Urinary bladder (tissue), 4 donors: ENCODE data around the gene DAND5. TPM values are rescaled to one million over a fixed set of nuclear protein-coding genes. Genes with fewer than 3 reads are reported as not detected.
A peak's percentile ranks its signal among the peaks of the same experiment; 100 is the strongest.

Experiments
- DNase-seq: peaks from one replicate; pipeline ENCODE4 v3.0.0-alpha.2; 2015; ENCODE audit errors: extremely low spot score
- H3K27ac ChIP-seq: one replicate; pipeline ENCODE4 v1.5.1; 2013; ENCODE audit warnings: low read depth, mild to moderate bottlenecking, moderate library complexity
- H3K36me3 ChIP-seq: one replicate; pipeline ENCODE4 v1.6.1; 2013; ENCODE audit warnings: mild to moderate bottlenecking, moderate library complexity; ENCODE audit not compliant: insufficient read depth
- H3K4me1 ChIP-seq: one replicate; pipeline ENCODE4 v1.6.1; 2013; ENCODE audit warnings: mild to moderate bottlenecking, moderate library complexity; ENCODE audit not compliant: insufficient read depth
- H3K4me3 ChIP-seq: one replicate; pipeline ENCODE4 v1.5.1; 2013; ENCODE audit warnings: low read depth, low read length
- WGBS: extraction: QIAGEN DNeasy Blood & Tissue Kit; methylation state at CpG from one replicate; pipeline ENCODE4 v1.1.7; 2013; 5-methylcytosine and 5-hydroxymethylcytosine counted together
- polyA plus RNA-seq: library from polyadenylated mRNA; stranded (reverse); fragments of 200-250 nt; gene quantifications from one replicate; pipeline ENCODE4 v1.2.3, GENCODE V29; 2013
- total RNA-seq: library from RNA; depleted of rRNA; stranded (reverse); fragments of >200 nt; gene quantifications from one replicate; pipeline ENCODE4 v1.2.3, GENCODE V29; 2014
- donor health status: healthy with polysubstance abuse.
- donor health status: healthy.

DAND5 gene
- total and polyA plus RNA-seq, 2 donors = not detected

DNA sequence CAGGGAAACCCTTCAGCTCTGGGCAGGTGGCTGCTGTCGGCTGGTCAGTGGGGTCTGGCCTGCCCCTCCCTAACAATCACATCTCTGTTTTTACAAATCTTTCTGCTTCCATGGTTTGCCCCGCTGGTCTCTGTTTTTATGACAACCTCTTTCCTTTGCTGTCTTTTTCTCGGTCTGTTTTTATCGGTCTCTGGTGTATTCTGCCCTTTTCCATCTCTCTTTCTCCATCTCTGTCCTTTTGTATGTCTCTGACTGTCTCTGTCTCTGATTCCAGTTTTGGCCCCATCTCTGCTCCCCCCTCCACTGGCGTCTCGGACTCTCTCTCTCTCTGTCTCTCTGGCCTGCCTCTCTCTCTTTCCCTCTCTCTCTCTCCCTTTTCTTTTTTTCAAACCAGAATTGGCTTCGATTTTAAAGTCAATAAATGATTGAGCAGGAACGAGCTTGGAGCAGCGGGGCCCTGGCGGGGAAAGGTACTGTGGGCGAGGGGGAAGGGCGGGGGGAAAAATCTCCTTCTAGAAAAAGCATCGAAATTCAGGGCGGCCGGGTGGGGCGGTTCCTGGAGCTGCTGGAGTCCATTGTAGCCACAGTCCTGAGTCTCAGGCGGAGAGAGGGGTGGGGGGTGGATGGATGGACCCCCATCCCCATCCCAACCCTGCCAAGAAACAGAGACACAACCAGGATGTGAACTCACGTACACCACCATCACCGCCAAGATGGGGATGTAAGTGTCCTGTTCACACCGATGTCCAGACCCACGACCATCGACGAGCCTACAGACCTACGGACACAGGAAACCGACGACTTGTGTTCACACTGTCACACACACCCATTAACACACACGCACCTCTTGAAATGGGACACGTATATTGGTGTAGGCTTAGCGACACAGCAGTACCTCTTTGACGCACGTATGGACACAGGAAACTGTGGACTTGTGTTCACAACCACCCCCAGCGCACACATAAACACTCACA lies 28.9 kb downstream of the DAND5 start:
- Histone ChIP-seq H3K27ac (peak overlapping the region; percentile 12), H3K4me1 (no peaks in the 10 kb centered on the region), H3K4me3 (no peak overlapping the region), H3K36me3 (no peaks in the 10 kb centered on the region)
- WGBS = 64% methylated on average over 32 of the region's 32 CpGs
- DNase-seq = no peak

DNA sequence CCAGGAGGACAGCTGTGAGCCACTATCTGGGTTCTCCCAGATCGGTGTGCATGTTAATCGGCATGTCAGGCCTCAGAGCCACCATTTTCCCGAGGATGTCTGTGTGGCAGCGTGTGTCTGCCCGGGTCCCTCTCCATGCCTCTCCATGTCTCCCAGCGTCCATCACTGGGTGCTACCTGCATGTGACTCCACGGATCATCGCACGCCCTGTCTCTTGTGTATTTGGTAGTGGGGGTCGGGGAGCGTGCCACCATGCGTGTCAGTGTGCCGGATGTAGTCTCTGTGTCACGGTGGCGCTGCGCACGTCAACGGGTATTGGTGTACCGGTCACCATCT lies 31.8 kb downstream of the DAND5 start:
- no peak for DNase-seq
- Histone ChIP-seq H3K27ac (peak overlapping the region; percentile 83), H3K4me3 (no peak overlapping the region), H3K36me3 (no peaks in the 10 kb centered on the region), H3K4me1 (no peaks in the 10 kb centered on the region)
- 78% methylated on average over 19 of the region's 19 CpGs for WGBS

- peak overlapping the region; percentile 24 for H3K4me3 ChIP-seq
- no peaks in the 10 kb centered on the region for H3K36me3 ChIP-seq
- no peaks in the 10 kb centered on the region for H3K4me1 ChIP-seq
- DNase-seq = no peak
- WGBS = 35% methylated on average over 41 of the region's 41 CpGs
- peak overlapping the region; percentile 83 for H3K27ac ChIP-seq
These were observed 32.3 kb downstream of the DAND5 start for GRCh38 chr19:13001502-13002165.

DNA sequence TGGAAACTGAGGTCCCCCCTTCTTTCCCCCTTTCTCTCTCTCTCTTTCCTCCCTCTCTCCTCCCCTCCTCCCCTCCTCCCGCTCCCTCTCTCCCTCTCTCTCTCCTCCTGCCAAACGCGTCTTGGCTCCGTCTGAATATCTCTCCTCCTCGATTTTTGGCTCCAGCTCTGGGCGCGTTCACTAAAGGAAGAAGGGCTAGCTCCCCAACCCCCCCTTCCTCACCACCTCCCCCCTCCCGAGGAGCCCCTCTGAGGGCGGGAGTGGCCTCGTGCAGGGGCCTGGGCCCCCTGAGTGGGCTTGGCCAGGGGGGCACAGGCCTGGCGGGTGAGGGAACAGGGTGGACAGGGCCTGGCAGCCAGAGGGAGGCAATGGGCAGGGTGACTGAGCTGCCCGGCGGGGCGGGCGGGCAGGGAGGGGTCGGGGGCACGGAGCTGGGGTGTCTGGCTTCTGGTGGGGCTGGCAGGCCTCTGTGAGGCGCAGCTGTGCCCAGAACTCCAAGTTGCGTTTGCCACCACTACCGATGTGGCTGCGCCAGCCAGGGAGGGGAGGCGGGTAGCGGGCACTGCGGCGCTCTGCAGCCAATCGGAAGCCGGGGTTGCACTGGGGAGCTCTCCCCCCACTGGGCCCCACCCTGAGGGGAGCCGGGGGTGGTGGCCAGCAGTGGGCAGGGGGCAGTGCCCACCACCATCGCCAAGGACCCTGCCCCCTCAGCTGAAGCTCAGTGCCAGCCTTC lies 33.0 kb downstream of the DAND5 start:
- DNase-seq = peak; percentile 78
- Histone ChIP-seq H3K4me1 (no peaks in the 10 kb centered on the region), H3K4me3 (peak overlapping the region; percentile 24), H3K27ac (peak overlapping the region; percentile 83), H3K36me3 (no peaks in the 10 kb centered on the region)
- 24% methylated on average over 29 of the region's 29 CpGs for WGBS

DNA sequence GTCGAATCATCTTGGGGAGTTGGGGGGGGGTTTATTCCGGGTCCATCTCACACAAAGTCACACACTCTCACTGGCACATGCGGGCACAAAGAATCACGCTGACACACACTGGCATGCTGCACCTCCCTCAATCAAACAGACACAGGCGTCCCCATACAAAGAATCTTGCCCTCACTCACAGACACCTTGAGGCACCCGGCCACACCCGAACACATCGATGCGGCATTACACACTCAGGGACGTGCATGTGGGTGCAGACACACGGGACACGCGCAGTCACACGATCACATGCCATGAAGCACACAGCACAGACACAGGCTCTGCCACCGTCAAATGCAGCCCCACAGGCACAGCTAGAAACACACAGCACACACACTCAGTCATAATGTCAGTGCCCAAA lies 33.7 kb downstream of the DAND5 start:
- Histone ChIP-seq H3K4me1 (no peaks in the 10 kb centered on the region), H3K36me3 (no peaks in the 10 kb centered on the region), H3K4me3 (no peak overlapping the region), H3K27ac (no peak overlapping the region)
- 65% methylated on average over 15 of the region's 15 CpGs for WGBS
- DNase-seq = no peak

- DNase-seq = no peak
- Histone ChIP-seq H3K36me3 (no peaks in the 10 kb centered on the region), H3K4me1 (no peaks in the 10 kb centered on the region), H3K4me3 (no peak overlapping the region), H3K27ac (no peak overlapping the region)
- 81% methylated on average over 7 of the region's 7 CpGs for WGBS
These were observed 34.9 kb downstream of the DAND5 start for GRCh38 chr19:13004273-13004672.

GRCh38 chr19:13005253-13005652 lies 35.9 kb downstream of the DAND5 start:
- 81% methylated on average over 4 of the region's 4 CpGs for WGBS
- H3K27ac ChIP-seq = no peak overlapping the region
- H3K36me3 ChIP-seq = no peaks in the 10 kb centered on the region
- no peaks in the 10 kb centered on the region for H3K4me1 ChIP-seq
- no peak overlapping the region for H3K4me3 ChIP-seq
- no peak for DNase-seq

DNA sequence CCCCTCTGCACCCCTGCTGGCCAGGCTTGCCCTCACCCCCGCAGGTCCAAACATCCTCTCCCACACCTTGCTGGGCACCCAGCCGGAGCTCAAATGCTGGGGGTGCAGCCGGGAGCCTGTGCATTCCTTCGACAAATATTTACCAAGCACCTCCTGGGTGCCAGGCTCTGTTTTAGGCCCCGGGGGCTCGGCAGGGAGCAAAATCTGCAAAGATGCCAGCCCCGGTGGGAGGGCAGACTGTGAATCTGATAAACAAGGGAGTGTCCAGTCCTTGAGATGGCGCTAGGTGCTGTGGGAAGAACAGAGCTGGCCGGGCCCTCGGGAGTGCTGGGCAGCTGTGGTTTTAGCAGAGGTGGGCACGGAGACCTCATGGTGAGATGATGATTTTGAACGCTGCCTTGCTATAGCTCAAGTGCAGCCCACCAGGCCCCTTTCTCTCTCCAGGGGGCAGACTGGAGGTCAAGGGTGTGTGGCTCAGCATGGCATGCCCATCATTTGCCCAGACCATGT lies 36.5 kb downstream of the DAND5 start:
- Histone ChIP-seq H3K4me1 (no peaks in the 10 kb centered on the region), H3K27ac (no peak overlapping the region), H3K4me3 (no peak overlapping the region), H3K36me3 (no peaks in the 10 kb centered on the region)
- no peak for DNase-seq
- WGBS = 53% methylated on average over 12 of the region's 12 CpGs

- 57% methylated on average over 28 of the region's 28 CpGs for WGBS
- DNase-seq = no peak
- Histone ChIP-seq H3K4me1 (no peaks in the 10 kb centered on the region), H3K36me3 (no peaks in the 10 kb centered on the region), H3K4me3 (no peak overlapping the region), H3K27ac (peak overlapping the region; percentile 11)
These were observed 37.3 kb downstream of the DAND5 start for GRCh38 chr19:13006431-13007281.

DNA sequence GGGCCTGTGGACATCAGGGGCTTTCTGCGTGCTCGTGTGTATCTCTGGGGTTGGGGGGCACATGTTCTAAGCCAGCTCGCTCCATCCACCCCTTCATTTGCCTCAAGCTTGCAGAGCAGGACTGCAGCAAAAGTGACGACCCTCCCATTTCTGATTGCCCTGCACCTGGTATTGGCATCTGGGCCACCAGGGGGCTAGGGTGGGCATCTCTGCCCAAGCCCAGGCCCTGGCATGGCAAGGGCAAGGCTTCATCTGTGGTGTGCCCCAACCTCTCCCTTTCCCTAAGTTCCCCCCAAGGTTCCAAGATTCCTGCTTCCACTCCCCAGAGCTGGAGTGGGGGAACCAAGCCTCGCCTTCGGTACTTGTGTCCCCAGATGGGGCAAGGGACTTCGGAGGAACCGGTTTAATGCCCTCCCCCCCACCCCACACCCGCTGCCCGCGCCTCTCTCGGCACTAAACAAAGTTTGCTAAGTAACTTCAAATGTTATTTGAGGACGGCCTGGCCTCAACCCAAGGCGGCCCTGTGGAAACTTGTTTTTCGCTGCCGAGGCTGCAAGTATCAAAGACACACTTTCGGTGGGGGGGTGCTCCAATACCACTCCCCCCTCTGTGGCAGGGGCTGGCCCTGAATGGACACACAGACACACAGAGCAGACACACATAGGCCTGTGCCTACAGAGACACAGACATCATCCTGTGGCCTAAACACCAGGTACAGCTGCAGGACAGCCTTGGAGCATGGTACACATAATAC lies 38.1 kb downstream of the DAND5 start:
- DNase-seq = no peak
- no peak overlapping the region for H3K4me3 ChIP-seq
- peak overlapping the region; percentile 11 for H3K27ac ChIP-seq
- no peaks in the 10 kb centered on the region for H3K36me3 ChIP-seq
- no peaks in the 10 kb centered on the region for H3K4me1 ChIP-seq
- WGBS = 25% methylated on average over 17 of the region's 17 CpGs

DNA sequence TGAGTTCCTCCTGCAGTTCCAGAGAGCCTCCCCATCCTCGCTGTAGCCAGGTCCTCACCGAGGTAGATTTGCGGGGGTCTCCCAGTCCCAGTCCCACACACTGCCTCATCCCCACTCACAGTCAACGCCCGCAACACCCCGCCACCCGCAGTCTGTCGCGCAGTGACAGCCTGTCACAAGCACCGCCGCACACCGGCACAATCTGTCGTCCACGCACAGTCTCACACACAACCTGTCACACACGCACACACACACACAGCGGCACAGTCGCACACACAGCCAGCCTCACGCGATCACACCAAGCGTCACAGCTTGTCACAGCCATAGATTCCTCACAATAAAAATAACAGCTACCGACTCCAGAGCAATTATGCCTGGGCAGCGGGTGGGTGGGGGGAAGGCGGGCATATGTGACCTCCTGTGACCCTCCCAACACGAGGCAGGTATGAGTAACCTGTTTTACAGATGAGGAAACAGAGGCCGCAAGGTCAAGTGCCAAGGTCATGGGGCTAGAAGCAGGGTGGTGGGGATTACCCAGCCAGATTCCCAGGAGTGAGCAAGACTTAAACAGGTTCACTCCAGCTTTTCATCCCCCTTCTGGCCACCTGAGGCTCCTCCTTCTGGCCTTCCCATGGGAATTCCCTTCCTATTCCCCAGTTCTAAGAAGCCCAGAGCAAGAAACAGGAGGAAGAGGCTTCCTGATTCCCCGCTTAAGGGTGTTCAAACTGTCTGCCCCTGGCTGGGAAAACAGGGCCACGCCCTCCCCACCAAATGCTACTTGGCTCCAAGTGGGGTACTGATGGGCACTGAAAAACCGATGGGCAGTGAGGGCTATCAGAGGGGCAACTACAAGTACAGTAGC lies 39.8 kb downstream of the DAND5 start:
- no peak overlapping the region for H3K4me3 ChIP-seq
- H3K27ac ChIP-seq = no peak overlapping the region
- DNase-seq = no peak
- whole genome bisulfite sequencing = 82% methylated on average over 28 of the region's 28 CpGs
- no peaks in the 10 kb centered on the region for H3K4me1 ChIP-seq
- H3K36me3 ChIP-seq = no peaks in the 10 kb centered on the region
